Suppressor macrophage treated with lipopolysaccharide for 1 hour (primary cell): Measurements from ENCODE around the gene PCBP3.
"Not testable (repeated sequence)": the region's sequence is repeated elsewhere in the genome, so short reads cannot be mapped to it uniquely, and the experiment has no call there.

ENCODE experiments used
- DNase-seq, 3 donors: peaks; one replicate each; pipeline ENCODE4 v3.0.0-alpha.2; 2020 to 2022

The PCBP3 gene

DNA sequence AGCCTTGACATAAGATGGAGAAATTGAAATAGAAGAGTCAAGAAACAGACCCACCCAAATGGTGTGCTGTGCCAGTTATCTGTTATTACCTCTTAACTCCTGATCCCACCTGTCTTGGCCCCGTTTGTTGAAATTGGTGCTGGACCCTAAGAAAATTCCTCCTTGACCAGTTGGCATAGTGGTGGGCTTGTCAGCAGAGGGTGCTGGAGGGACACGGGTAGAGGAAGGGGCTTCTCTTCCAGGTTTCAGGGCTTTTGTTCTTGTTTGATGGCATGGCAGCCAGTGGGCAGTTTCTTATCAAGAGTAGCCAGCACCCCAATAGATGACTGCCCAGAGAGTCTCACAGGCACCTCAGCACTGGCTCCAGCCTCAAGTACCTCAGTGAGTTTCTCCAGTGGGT, 51.6 kb downstream of the PCBP3 start:
- DNase-seq: no peak

DNA sequence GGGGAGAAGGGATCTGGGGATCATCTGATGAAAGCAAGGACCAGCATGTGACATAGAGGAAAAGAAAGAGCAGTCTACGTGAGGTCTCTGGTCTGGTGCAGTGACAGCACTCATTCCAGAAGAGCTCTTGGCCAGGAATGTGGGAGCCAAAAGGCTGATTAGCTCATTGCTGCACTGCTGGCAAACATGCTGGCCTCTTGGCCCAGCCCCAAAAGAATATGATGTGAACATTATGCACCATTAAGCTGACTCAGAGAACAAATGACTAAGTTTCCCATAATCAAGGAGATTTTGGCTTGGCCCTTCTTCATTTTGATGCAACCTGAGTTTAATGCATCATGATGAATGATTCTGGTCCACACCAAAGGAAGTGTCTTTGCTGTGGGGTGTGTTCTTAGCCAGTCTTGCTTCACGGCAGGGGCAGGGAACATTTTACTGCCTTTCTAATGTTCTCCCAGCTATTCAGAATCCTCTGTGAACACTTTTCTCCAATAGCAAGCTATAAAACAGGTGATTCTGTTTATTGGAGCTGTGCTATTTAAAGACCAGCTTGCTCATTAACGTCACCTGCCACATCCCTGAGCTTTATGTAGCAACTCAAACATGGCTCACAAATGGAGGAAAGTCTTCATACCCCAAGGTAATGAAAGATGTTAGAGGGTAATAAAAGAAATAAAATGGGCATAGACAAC, 55.1 kb downstream of the PCBP3 start:
- peak; percentile 3 to 31 (median 3) for DNase-seq

DNA sequence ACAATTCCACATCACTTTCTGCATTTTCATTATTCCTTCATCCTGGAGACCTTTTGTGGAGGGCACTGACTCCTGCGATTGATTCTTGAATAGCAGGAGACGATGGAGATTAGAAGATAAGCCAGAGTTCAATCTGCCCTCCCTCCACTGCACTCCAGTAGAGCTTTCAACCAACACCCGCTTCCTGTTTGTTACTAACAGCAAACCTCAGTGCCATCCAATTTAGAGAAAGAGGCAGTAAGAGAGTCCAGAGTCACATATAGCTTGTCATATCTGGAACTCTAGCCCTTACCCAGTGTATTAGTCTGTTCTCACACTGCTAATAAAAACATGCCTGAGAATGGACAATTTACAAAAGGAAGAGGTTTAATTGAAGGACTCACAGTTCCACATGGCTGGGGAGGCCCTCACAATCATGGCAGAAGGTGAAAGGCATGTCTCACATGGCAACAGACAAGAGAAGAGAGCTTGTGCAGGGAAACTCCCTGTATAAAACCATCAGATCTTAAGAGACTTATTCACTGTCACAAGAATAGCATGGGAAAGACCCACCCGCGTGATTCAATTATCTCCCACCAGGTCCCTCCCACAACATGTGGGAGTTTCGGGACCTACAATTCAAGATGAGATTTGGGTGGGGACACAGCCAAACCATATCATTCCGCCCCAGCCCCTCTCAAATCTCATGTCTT, 55.9 kb downstream of the PCBP3 start:
- DNase-seq: peak in 2 of 3 donors; percentile 4 to 19

- no peak for DNase-seq
These were observed 56.4 kb downstream of the PCBP3 start for GRCh38 chr21:45699966-45700365.

- no peak for DNase-seq
These were observed 56.9 kb downstream of the PCBP3 start for GRCh38 chr21:45700461-45700860.

GRCh38 chr21:45704311-45705108, 61.0 kb downstream of the PCBP3 start:
- DNase-seq: no peak

DNA sequence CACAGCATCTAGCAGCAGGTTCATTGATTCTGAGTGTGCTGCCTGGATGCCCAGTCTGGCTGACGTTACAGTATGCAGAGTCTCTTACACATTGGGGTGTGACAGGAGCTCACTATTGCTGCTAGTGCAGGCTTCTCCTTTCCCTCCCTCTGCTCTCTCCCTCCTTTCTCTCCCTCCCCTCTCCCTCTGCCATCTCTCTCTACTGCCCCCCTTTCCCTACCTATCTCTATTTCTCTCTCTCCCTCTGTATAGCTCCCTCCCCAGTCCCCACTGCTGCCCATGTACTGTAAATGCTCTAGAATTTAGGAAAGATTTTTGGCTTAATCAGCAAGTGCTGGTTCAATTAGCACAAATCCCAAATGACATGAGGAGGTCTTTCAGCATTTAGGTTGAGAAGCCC, 62.8 kb downstream of the PCBP3 start:
- DNase-seq: no peak

DNA sequence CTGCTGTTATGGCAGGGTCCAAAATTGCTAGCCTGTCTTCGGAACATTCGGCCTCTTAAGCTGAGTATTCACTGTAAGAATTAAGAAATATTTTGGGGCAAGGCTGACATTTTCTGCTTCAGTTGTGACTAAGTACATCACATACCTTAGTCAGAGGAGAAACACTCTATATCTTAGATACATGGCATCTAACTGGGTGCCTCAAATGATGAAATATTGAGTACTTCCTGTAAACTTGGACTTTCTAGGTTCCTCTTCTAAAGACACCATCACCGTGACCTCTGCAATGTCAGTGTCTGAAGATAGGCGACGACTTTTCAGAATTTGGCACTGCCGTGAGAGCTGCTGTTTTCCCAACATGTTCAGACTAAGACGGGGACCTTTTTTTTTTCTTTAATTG, 65.6 kb downstream of the PCBP3 start:
- peak; percentile 59 to 78 (median 67) for DNase-seq

DNA sequence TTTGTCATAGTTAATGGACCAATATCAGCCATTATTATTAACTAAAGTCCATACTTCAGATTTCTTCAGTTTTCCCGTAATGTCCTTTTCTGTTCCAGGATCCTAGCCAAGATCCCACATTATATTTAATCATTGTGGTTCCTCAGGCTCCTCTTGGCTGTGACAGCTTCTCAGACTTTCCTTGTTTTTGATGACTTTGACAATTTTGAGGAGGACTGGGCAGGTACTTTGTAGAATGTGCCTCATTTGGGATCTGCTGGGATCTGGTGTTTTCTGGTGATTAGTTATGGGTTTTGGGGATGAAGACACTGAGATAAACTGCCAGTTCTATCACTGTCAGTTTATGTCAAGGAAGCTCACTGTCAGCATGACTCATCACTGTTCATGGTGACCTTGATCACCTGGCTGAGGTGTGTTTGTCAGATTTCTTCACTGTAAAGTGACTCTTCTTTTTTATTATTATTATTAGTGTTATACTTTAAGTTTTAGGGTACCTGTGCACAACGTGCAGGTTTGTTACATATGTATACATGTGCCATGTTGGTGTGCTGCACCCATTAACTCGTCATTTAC, 66.3 kb downstream of the PCBP3 start:
- DNase-seq: no peak

- DNase-seq: not testable (repeated sequence)
These were observed 66.8 kb downstream of the PCBP3 start for GRCh38 chr21:45710306-45710705.

GRCh38 chr21:45713613-45714012, 70.1 kb downstream of the PCBP3 start:
- no peak for DNase-seq

DNA sequence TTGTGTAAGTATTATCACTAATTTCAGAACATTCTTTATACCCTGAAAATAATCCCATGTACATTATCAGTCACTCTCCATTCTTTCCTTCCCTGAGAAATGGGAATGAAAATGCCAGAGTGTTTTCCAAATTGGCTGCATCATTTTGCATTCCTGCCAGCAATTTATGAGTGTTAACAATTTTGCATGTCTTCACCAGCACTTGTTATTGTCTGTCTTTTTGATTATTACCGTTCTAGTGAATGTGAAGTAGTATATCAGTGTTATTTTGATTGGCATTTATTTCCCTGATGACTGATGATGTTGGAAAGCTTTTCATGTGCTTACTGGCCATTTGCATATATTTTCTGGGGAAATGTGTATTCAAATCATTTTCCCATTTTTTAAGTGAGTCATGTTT, 71.9 kb downstream of the PCBP3 start:
- no peak for DNase-seq

GRCh38 chr21:45718413-45718812, 74.9 kb downstream of the PCBP3 start:
- no peak for DNase-seq

GRCh38 chr21:45719177-45719802, 75.8 kb downstream of the PCBP3 start:
- no peak for DNase-seq

GRCh38 chr21:45720204-45720603, 76.7 kb downstream of the PCBP3 start:
- DNase-seq: not testable (repeated sequence)

DNA sequence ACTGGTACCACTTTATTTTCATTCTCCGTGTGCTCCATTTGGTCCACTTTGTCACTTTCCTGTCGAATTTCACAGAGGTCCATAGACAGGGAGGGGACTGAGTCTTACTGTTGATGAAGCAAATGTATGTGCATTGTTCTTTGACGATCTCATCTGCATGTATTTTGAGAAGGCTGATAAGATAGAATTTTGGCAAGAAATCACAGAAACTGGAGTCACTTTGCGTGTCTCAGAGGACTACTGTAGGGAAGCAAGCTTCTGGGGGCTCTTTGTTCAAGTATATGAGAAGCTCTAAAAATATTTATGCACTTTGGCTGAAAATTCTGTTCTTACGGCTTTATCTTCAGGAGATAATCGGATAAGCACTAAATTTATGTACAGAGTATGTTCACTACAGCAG, 78.1 kb downstream of the PCBP3 start:
- DNase-seq: no peak

GRCh38 chr21:45723049-45723958, 79.8 kb downstream of the PCBP3 start:
- no peak for DNase-seq

DNA sequence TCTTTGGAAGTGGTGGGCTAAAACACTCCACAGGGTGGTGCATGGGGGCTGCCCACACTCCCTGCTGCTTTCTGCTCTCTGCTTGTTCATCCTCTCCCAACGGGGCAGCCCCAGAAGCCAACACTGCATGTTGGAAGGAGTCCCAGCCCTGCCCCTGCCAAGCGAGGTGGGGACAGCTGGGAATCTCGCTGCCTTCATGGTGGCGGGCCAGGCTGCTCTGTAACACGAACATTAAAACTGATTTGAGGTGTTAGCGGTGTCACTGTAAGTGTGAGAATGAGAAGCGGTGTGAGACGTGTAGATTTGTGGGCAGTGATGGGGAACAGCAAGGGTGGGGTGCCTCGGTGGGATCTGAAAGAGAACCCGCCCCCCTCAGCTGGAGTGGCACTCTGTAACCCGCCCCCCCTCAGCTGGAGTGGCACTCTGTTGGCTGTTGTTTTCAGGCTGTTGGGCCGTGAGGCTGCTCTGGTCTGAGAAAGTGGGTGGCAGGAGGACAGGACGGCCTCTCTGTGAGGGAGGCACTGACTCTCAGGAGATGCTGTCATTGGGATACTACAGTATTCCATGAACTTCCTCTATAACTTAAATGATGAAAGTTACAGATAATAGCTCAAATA, 80.9 kb downstream of the PCBP3 start:
- no peak for DNase-seq

GRCh38 chr21:45724994-45725843, 81.7 kb downstream of the PCBP3 start:
- no peak for DNase-seq

- DNase-seq: no peak
These were observed 82.3 kb downstream of the PCBP3 start for GRCh38 chr21:45725844-45726200.
